H9 (cell line): ENCODE data around the gene FBXL19. TPM values are rescaled to one million over a fixed set of nuclear protein-coding genes. Genes with fewer than 3 reads are reported as not detected.

Experiments used
- DNase-seq: peaks from one replicate; pipeline ENCODE4 v3.0.0-alpha.2; 2017
- H2AFZ ChIP-seq: one replicate; pipeline ENCODE4 v1.6.1; 2013; ENCODE audit warnings: mild to moderate bottlenecking, low read length, control low read depth, moderate library complexity
- H2AK5ac ChIP-seq: 2 replicates; pipeline ENCODE4 v1.6.1; 2013; ENCODE audit warnings: low read length, control low read depth, mixed read lengths; ENCODE audit not compliant: insufficient read length
- H2BK120ac ChIP-seq: one replicate; pipeline ENCODE4 v1.6.1; 2013; ENCODE audit warnings: low read depth, mild to moderate bottlenecking, low read length, control low read depth, inconsistent platforms; ENCODE audit not compliant: poor library complexity, severe bottlenecking
- H2BK12ac ChIP-seq: 2 replicates; pipeline ENCODE4 v1.6.1; 2013; ENCODE audit warnings: low read length, control low read depth, mixed read lengths, low read depth; ENCODE audit not compliant: insufficient read length
- H2BK15ac ChIP-seq: 2 replicates; pipeline ENCODE4 v1.6.1; 2013; ENCODE audit warnings: low read depth, low read length, control low read depth
- H2BK20ac ChIP-seq: one replicate; pipeline ENCODE4 v1.6.1; 2013; ENCODE audit warnings: low read depth, mild to moderate bottlenecking, low read length, control low read depth, inconsistent platforms; ENCODE audit not compliant: poor library complexity, severe bottlenecking
- H2BK5ac ChIP-seq: 2 replicates; pipeline ENCODE4 v1.6.1; 2013; ENCODE audit warnings: low read length, control low read depth, mixed read lengths; ENCODE audit not compliant: insufficient read length
- H3K14ac ChIP-seq: 2 replicates; pipeline ENCODE4 v1.6.1; 2013; ENCODE audit warnings: low read length, control low read depth; ENCODE audit not compliant: insufficient read depth
- H3K18ac ChIP-seq: 2 replicates; pipeline ENCODE4 v1.6.1; 2013; ENCODE audit warnings: low read depth, mild to moderate bottlenecking, mixed read lengths, low read length, control low read depth; ENCODE audit not compliant: insufficient read length
- H3K23ac ChIP-seq: 2 replicates; pipeline ENCODE4 v1.6.1; 2013; ENCODE audit warnings: low read length, control low read depth, mixed read lengths, low read depth; ENCODE audit not compliant: insufficient read length
- H3K23me2 ChIP-seq: 2 replicates; pipeline ENCODE4 v1.6.1; 2013; ENCODE audit warnings: low read depth, mild to moderate bottlenecking, mixed read lengths, low read length, control low read depth; ENCODE audit not compliant: insufficient read length, poor library complexity, severe bottlenecking
- H3K27ac ChIP-seq: 2 replicates; pipeline ENCODE4 v1.5.1; 2013; ENCODE audit warnings: low read length, control low read depth, mixed read lengths, low read depth; ENCODE audit not compliant: insufficient read length
- H3K27me3 ChIP-seq: 2 replicates; pipeline ENCODE4 v1.6.1; 2013; ENCODE audit warnings: low read length, control low read depth, inconsistent platforms; ENCODE audit not compliant: insufficient read depth
- H3K4ac ChIP-seq: 2 replicates; pipeline ENCODE4 v1.6.1; 2013; ENCODE audit warnings: low read depth, mild to moderate bottlenecking, control low read depth, inconsistent platforms, low read length, moderate library complexity
- H3K4me1 ChIP-seq: 2 replicates; pipeline ENCODE4 v1.6.1; 2013; ENCODE audit warnings: low read length, control low read depth, inconsistent platforms; ENCODE audit not compliant: insufficient read depth
- H3K4me2 ChIP-seq: 2 replicates; pipeline ENCODE4 v1.6.1; 2013; ENCODE audit warnings: low read length, control low read depth, mixed read lengths; ENCODE audit not compliant: insufficient read length, insufficient read depth
- H3K56ac ChIP-seq: 2 replicates; pipeline ENCODE4 v1.6.1; 2013; ENCODE audit warnings: low read depth, mild to moderate bottlenecking, mixed read lengths, low read length, control low read depth; ENCODE audit not compliant: insufficient read length
- H3K79me1 ChIP-seq: 2 replicates; pipeline ENCODE4 v1.6.1; 2013; ENCODE audit warnings: low read depth, mild to moderate bottlenecking, moderate library complexity, low read length, control low read depth, inconsistent platforms; ENCODE audit not compliant: insufficient read depth, poor library complexity, severe bottlenecking
- H3K79me2 ChIP-seq: 2 replicates; pipeline ENCODE4 v1.6.1; 2013; ENCODE audit warnings: low read length, control low read depth, inconsistent platforms; ENCODE audit not compliant: insufficient read depth
- H3K9ac ChIP-seq: 2 replicates; pipeline ENCODE4 v1.6.1; 2013; ENCODE audit warnings: low read length, control low read depth, mixed read lengths; ENCODE audit not compliant: insufficient read length; ENCODE audit errors: extremely low read depth
- H3K9me3 ChIP-seq: one replicate; pipeline ENCODE4 v1.6.1; 2013; ENCODE audit warnings: low read depth, low read length, inconsistent platforms; ENCODE audit not compliant: control insufficient read depth
- H3T11ph ChIP-seq: one replicate; pipeline ENCODE4 v1.6.1; 2013; ENCODE audit warnings: mild to moderate bottlenecking, low read length, control low read depth, inconsistent platforms
- H4K20me1 ChIP-seq: one replicate; pipeline ENCODE4 v1.6.1; 2013; ENCODE audit not compliant: control insufficient read depth, insufficient read length, insufficient read depth
- H4K5ac ChIP-seq: 2 replicates; pipeline ENCODE4 v1.6.1; 2013; ENCODE audit warnings: low read depth, mild to moderate bottlenecking, mixed read lengths, low read length, control low read depth; ENCODE audit not compliant: insufficient read length
- H4K8ac ChIP-seq: replicated peaks from 2 replicates; pipeline ENCODE4 v1.6.1; 2013; ENCODE audit warnings: low read length, control low read depth, mixed read lengths, low read depth; ENCODE audit not compliant: insufficient read length
- H4K91ac ChIP-seq: 2 replicates; pipeline ENCODE4 v1.6.1; 2013; ENCODE audit warnings: low read depth, mild to moderate bottlenecking, moderate library complexity, mixed read lengths, low read length, control low read depth; ENCODE audit not compliant: insufficient read length
- H3K27ac Mint-ChIP-seq, 3 experiments: 2 replicates in 2 of 3; 3 replicates in 1 of 3; pipeline ENCODE4 v1.8.0; 2020 to 2021; ENCODE audit warnings: mixed read lengths in 3 of 3, mild to moderate bottlenecking in 1 of 3, moderate library complexity in 1 of 3
- H3K27me3 Mint-ChIP-seq: 2 replicates; pipeline ENCODE4 v1.8.0; 2021; ENCODE audit warnings: low read depth, mild to moderate bottlenecking, moderate library complexity, mixed read lengths
- H3K36me3 Mint-ChIP-seq, 3 experiments: 2 replicates in 2 of 3; 3 replicates in 1 of 3; pipeline ENCODE4 v1.8.0; 2020 to 2021; ENCODE audit warnings: low read depth in 3 of 3, mixed read lengths in 3 of 3; ENCODE audit not compliant: insufficient read depth in 1 of 3
- H3K4me1 Mint-ChIP-seq, 2 experiments: 2 replicates each; pipeline ENCODE4 v1.8.0; 2020; ENCODE audit warnings: mixed read lengths in 2 of 2
- H3K4me3 Mint-ChIP-seq, 2 experiments: 2 replicates in 1 of 2; 3 replicates in 1 of 2; pipeline ENCODE4 v1.8.0; 2020 to 2021; ENCODE audit warnings: mild to moderate bottlenecking in 2 of 2, mixed read lengths in 2 of 2, moderate library complexity in 1 of 2
- H3K9me3 Mint-ChIP-seq, 2 experiments: 2 replicates in 1 of 2; 3 replicates in 1 of 2; pipeline ENCODE4 v1.8.0; 2020; ENCODE audit warnings: mild to moderate bottlenecking in 2 of 2, mixed read lengths in 2 of 2, moderate library complexity in 1 of 2
- WGBS: extraction: QIAGEN DNeasy Blood & Tissue Kit; methylation state at CpG from one replicate; pipeline ENCODE4 v1.1.7; 2013; ENCODE audit warnings: missing lambda C conversion rate, low lambda C conversion rate, mixed read lengths; ENCODE audit not compliant: insufficient read length; ENCODE audit errors: extremely low coverage; 5-methylcytosine and 5-hydroxymethylcytosine counted together
- total RNA-seq: library from RNA; stranded (reverse); gene quantifications from 2 replicates; pipeline ENCODE4 v1.2.1, GENCODE V29; 2021
- TF ChIP-seq, protein P1 (sequence below): fragments of 200-600 bp; sonication (generic); conservative IDR thresholded peaks from 3 replicates; pipeline ENCODE4 v1.8.0; 2021; ENCODE audit warnings: antibody characterized with exemption, mild to moderate bottlenecking

FBXL19 gene
- total RNA-seq, 1 experiment from 2014 or later: 66.8 TPM

DNA sequence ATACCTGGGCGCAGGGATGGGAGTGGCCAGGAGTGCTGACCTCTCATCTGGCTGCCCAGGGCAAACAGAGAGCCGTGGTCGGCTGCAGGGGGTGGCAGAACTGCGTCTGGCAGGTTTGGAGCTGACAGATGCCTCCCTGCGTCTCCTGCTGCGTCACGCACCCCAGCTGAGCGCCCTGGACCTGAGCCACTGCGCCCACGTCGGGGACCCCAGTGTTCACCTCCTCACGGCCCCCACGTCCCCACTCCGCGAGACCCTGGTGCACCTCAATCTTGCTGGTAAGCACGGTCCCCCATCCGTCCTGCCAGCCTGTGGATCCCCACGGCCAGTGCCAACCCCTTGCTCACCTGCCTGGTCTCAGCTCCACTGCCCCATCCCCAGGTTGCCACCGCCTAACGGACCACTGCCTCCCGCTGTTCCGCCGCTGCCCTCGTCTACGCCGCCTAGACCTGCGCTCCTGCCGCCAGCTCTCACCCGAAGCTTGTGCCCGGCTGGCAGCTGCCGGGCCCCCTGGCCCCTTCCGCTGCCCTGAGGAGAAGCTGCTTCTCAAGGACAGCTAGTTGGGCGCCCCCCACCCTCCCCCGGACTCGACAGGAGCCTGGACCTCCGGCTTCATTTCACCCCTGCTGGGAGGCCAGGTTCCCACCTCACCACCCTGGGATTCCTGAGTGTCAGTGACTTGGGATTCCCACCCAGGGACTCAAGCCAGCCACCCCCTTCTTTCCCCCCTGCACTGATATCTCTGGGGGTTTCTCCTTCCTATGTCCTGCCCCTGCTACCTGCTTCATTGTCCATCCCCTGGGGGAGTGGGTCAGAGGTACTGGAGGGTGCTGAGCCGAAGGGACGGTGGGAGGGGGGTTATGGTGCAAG is 23.5 kb downstream of the FBXL19 start:
- no peaks in the 10 kb centered on the region for H3K79me1 ChIP-seq
- DNase-seq: peak; percentile 44
- H3K4ac ChIP-seq: no peak overlapping the region
- H3K9ac ChIP-seq: no peak overlapping the region
- H3K27ac Mint-ChIP-seq: peak overlapping the region; percentile 79 to 98 (median 92); a peak in 5 of 7 replicates
- H4K5ac ChIP-seq: no peak overlapping the region
- H3K4me1 Mint-ChIP-seq: peaks cover 32 to 33% of the 10 kb centered on the region in 2 experiments
- no peak overlapping the region for H3K18ac ChIP-seq
- no peaks in the 10 kb centered on the region; a peak in 1 of 5 replicates for H3K9me3 Mint-ChIP-seq
- H2BK120ac ChIP-seq: no peak overlapping the region
- peak overlapping the region; percentile 24 to 49; a peak in 4 of 5 replicates for H3K4me3 Mint-ChIP-seq
- H3K9me3 ChIP-seq: no peaks in the 10 kb centered on the region
- H3K27me3 ChIP-seq: no peaks in the 10 kb centered on the region
- no peaks in the 10 kb centered on the region for H4K20me1 ChIP-seq
- no peak overlapping the region for H4K91ac ChIP-seq
- peaks cover 2% of the 10 kb centered on the region; the same call in 1 of the 2 replicates for H3K4me1 ChIP-seq
- H3K79me2 ChIP-seq: no peaks in the 10 kb centered on the region
- peak overlapping the region; percentile 32; the same call in 1 of the 2 replicates for H3K14ac ChIP-seq
- no peak overlapping the region for H2AFZ ChIP-seq
- H2BK20ac ChIP-seq: no peak overlapping the region
- H3K23me2 ChIP-seq: peaks cover 11% of the 10 kb centered on the region
- no peaks in the 10 kb centered on the region for H3K27me3 Mint-ChIP-seq
- no peak overlapping the region for H3K23ac ChIP-seq
- H3K36me3 Mint-ChIP-seq: peaks cover 21 to 43% (median 34%) of the 10 kb centered on the region in 3 experiments; a peak in 6 of 7 replicates
- no peak overlapping the region for H3K27ac ChIP-seq
- H3K56ac ChIP-seq: no peak overlapping the region
- peak overlapping the region; percentile 3 for H3K4me2 ChIP-seq
- WGBS: no CpG with 5 or more reads among the region's 38 CpGs
- H2AK5ac ChIP-seq: no peak overlapping the region
- H2BK12ac ChIP-seq: no peak overlapping the region
- no peak overlapping the region for H3T11ph ChIP-seq
- no peak overlapping the region for H2BK5ac ChIP-seq
- no peak overlapping the region for H2BK15ac ChIP-seq
- TF ChIP-seq, protein P1, sequence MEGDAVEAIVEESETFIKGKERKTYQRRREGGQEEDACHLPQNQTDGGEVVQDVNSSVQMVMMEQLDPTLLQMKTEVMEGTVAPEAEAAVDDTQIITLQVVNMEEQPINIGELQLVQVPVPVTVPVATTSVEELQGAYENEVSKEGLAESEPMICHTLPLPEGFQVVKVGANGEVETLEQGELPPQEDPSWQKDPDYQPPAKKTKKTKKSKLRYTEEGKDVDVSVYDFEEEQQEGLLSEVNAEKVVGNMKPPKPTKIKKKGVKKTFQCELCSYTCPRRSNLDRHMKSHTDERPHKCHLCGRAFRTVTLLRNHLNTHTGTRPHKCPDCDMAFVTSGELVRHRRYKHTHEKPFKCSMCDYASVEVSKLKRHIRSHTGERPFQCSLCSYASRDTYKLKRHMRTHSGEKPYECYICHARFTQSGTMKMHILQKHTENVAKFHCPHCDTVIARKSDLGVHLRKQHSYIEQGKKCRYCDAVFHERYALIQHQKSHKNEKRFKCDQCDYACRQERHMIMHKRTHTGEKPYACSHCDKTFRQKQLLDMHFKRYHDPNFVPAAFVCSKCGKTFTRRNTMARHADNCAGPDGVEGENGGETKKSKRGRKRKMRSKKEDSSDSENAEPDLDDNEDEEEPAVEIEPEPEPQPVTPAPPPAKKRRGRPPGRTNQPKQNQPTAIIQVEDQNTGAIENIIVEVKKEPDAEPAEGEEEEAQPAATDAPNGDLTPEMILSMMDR: no peak
- H4K8ac ChIP-seq: no peak overlapping the region
